ENCODE data around the gene SNRPD3.

SNRPD3 gene

GRCh38 chr22:24563246-24563645, 7.4 kb downstream of the SNRPD3 start:
- Histone ChIP-seq H3K27ac (no peak overlapping the region), H3K4me3 (no peak overlapping the region)

- H3K4me3 ChIP-seq = no peak overlapping the region
- no peak overlapping the region for H3K27ac ChIP-seq
Measured at GRCh38 chr22:24564376-24565058, 8.7 kb downstream of the SNRPD3 start.

- no peak overlapping the region for H3K27ac ChIP-seq
- H3K4me3 ChIP-seq = no peak overlapping the region
Measured at GRCh38 chr22:24565077-24565476, 9.3 kb downstream of the SNRPD3 start.

- no peak overlapping the region for H3K4me3 ChIP-seq
- H3K27ac ChIP-seq = no peak overlapping the region
Measured at GRCh38 chr22:24566899-24567511, 11.2 kb downstream of the SNRPD3 start.

- H3K4me3 ChIP-seq = no peak overlapping the region
- H3K27ac ChIP-seq = no peak overlapping the region
Measured at GRCh38 chr22:24567668-24568067, 11.9 kb downstream of the SNRPD3 start.

GRCh38 chr22:24571266-24571665, 15.5 kb downstream of the SNRPD3 start:
- no peak overlapping the region for H3K27ac ChIP-seq

GRCh38 chr22:24576778-24577177, 21.0 kb downstream of the SNRPD3 start:
- Histone ChIP-seq H3K27ac (peak overlapping the region in 2 of 21 experiments; percentile 19 to 30), H3K4me3 (no peak overlapping the region)

More at GRCh38 chr22:24571266-24571665, 15.5 kb downstream of the SNRPD3 start:
- no peak overlapping the region for H3K4me3 ChIP-seq

- Histone ChIP-seq H3K27ac (peak overlapping the region in 18 of 21 experiments; percentile 6 to 80 (median 48)), H3K4me3 (no peak overlapping the region)
Measured at GRCh38 chr22:24578355-24579257, 22.8 kb downstream of the SNRPD3 start.

- peak overlapping the region in 13 of 21 experiments; percentile 32 to 80 (median 57) for H3K27ac ChIP-seq
- H3K4me3 ChIP-seq = no peak overlapping the region
Measured at GRCh38 chr22:24579258-24579601, 23.4 kb downstream of the SNRPD3 start.

- H3K27ac ChIP-seq = peak overlapping the region in 6 of 21 experiments; percentile 3 to 67 (median 45)
- no peak overlapping the region for H3K4me3 ChIP-seq
Measured at GRCh38 chr22:24580276-24580675, 24.5 kb downstream of the SNRPD3 start.

GRCh38 chr22:24582056-24582814, 26.4 kb downstream of the SNRPD3 start:
- peak overlapping the region in 1 of 21 experiments; percentile 65 for H3K27ac ChIP-seq
- H3K4me3 ChIP-seq = no peak overlapping the region

- Histone ChIP-seq H3K4me3 (no peak overlapping the region), H3K27ac (peak overlapping the region in 9 of 21 experiments; percentile 2 to 67 (median 20))
Measured at GRCh38 chr22:24583221-24584165, 27.7 kb downstream of the SNRPD3 start.

GRCh38 chr22:24584166-24584790, 28.5 kb downstream of the SNRPD3 start:
- H3K27ac ChIP-seq = peak overlapping the region in 8 of 21 experiments; percentile 2 to 67 (median 27)
- H3K4me3 ChIP-seq = no peak overlapping the region

- H3K4me3 ChIP-seq = no peak overlapping the region
- peak overlapping the region in 2 of 21 experiments; percentile 20 to 67 for H3K27ac ChIP-seq
Measured at GRCh38 chr22:24584871-24585411, 29.1 kb downstream of the SNRPD3 start.

GRCh38 chr22:24585461-24585860, 29.7 kb downstream of the SNRPD3 start:
- no peak overlapping the region for H3K4me3 ChIP-seq
- H3K27ac ChIP-seq = no peak overlapping the region

- Histone ChIP-seq H3K4me3 (no peak overlapping the region), H3K27ac (no peak overlapping the region)
Measured at GRCh38 chr22:24585927-24586546, 30.2 kb downstream of the SNRPD3 start.

- Histone ChIP-seq H3K27ac (no peak overlapping the region), H3K4me3 (no peak overlapping the region)
Measured at GRCh38 chr22:24587251-24587650, 31.5 kb downstream of the SNRPD3 start.

All from skin epidermis (tissue), 12 donors.